HUES6 (cell line): ENCODE measurements around the gene JPH3.

Experiments
- H3K27ac ChIP-seq: 2 replicates; pipeline ENCODE4 v1.7.0; 2013; ENCODE audit warnings: low read depth, mild to moderate bottlenecking, low read length, inconsistent platforms
- H3K27me3 ChIP-seq: 2 replicates; pipeline ENCODE4 v1.6.1; 2013; ENCODE audit warnings: low read length; ENCODE audit not compliant: control insufficient read depth, insufficient read depth
- H3K36me3 ChIP-seq: 2 replicates; pipeline ENCODE4 v1.6.1; 2013; ENCODE audit warnings: low read length; ENCODE audit not compliant: control insufficient read depth, insufficient read depth
- H3K4me1 ChIP-seq: 2 replicates; pipeline ENCODE4 v1.6.1; 2013; ENCODE audit warnings: low read length; ENCODE audit not compliant: control insufficient read depth, insufficient read depth
- H3K4me3 ChIP-seq: 2 replicates; pipeline ENCODE4 v1.5.1; 2013; ENCODE audit warnings: low read depth, low read length
- H3K9ac ChIP-seq: one replicate; pipeline ENCODE4 v1.6.1; 2013; ENCODE audit warnings: mild to moderate bottlenecking, low read length
- H3K9me3 ChIP-seq: 2 replicates; pipeline ENCODE4 v1.6.1; 2013; ENCODE audit warnings: low read depth, low read length; ENCODE audit not compliant: control insufficient read depth, insufficient read depth

Gene JPH3

GRCh38 chr16:87642491-87642890 is 40.2 kb downstream of the JPH3 start:
- H3K36me3 ChIP-seq, result peaks cover 11% of the 10 kb centered on the region
- H3K27me3 ChIP-seq, result no peaks in the 10 kb centered on the region

DNA sequence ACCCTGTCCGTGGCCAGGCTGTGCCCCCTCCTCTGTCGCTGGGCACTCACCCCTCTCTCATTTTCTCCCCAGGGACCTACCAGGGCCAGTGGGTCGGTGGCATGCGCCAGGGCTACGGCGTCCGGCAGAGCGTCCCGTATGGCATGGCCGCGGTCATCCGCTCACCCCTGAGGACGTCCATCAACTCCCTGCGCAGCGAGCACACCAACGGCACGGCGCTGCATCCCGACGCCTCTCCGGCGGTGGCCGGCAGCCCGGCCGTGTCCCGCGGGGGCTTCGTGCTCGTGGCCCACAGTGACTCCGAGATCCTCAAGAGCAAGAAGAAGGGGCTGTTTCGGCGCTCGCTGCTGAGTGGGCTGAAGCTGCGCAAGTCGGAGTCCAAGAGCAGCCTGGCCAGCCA is 41.9 kb downstream of the JPH3 start:
- no peak overlapping the region for H3K27ac ChIP-seq
- no peaks in the 10 kb centered on the region for H3K4me1 ChIP-seq
- no peaks in the 10 kb centered on the region for H3K9me3 ChIP-seq
- no peaks in the 10 kb centered on the region for H3K27me3 ChIP-seq
- H3K9ac ChIP-seq, result no peak overlapping the region
- H3K36me3 ChIP-seq, result peaks cover 11% of the 10 kb centered on the region
- no peak overlapping the region for H3K4me3 ChIP-seq

More at GRCh38 chr16:87642491-87642890, 40.2 kb downstream of the JPH3 start:
- Histone ChIP-seq H3K27ac (no peak overlapping the region), H3K4me1 (no peaks in the 10 kb centered on the region), H3K4me3 (no peak overlapping the region), H3K9ac (no peak overlapping the region), H3K9me3 (no peaks in the 10 kb centered on the region)

GRCh38 chr16:87644596-87644995 is 42.3 kb downstream of the JPH3 start:
- Histone ChIP-seq H3K4me3 (no peak overlapping the region), H3K9ac (no peak overlapping the region), H3K9me3 (no peaks in the 10 kb centered on the region), H3K27ac (no peak overlapping the region), H3K36me3 (peaks cover 11% of the 10 kb centered on the region), H3K4me1 (no peaks in the 10 kb centered on the region), H3K27me3 (no peaks in the 10 kb centered on the region)

GRCh38 chr16:87645802-87646201 is 43.5 kb downstream of the JPH3 start:
- Histone ChIP-seq H3K9ac (no peak overlapping the region), H3K27ac (no peak overlapping the region), H3K4me1 (no peaks in the 10 kb centered on the region), H3K36me3 (peaks cover 11% of the 10 kb centered on the region), H3K4me3 (no peak overlapping the region), H3K9me3 (no peaks in the 10 kb centered on the region), H3K27me3 (no peaks in the 10 kb centered on the region)

- no peaks in the 10 kb centered on the region for H3K27me3 ChIP-seq
- H3K9me3 ChIP-seq, result no peaks in the 10 kb centered on the region
- no peak overlapping the region for H3K4me3 ChIP-seq
- H3K9ac ChIP-seq, result no peak overlapping the region
- H3K4me1 ChIP-seq, result no peaks in the 10 kb centered on the region
- H3K27ac ChIP-seq, result no peak overlapping the region
- H3K36me3 ChIP-seq, result peaks cover 11% of the 10 kb centered on the region
Observed at GRCh38 chr16:87647431-87648185, 45.3 kb downstream of the JPH3 start.

DNA sequence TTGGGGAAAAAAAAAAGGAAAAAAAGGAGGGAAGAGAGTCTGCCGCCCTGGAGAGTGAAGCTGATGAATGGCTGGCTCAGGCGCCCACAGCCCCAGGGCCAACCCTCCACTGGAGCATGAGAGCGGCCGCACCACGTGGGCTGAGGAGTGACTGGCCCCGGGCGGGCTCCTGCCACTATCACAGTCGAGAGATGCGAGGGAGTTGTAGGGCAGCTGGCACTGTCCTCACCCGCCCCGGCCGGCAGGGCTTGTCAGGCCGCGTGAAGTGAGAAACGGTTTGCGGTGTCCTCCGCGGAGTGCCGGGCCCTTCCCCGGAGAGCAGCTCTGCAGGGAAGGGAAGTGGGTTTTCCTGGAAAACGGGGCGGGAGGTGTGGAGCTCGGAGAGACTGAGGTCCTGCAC is 45.9 kb downstream of the JPH3 start:
- no peaks in the 10 kb centered on the region for H3K27me3 ChIP-seq

DNA sequence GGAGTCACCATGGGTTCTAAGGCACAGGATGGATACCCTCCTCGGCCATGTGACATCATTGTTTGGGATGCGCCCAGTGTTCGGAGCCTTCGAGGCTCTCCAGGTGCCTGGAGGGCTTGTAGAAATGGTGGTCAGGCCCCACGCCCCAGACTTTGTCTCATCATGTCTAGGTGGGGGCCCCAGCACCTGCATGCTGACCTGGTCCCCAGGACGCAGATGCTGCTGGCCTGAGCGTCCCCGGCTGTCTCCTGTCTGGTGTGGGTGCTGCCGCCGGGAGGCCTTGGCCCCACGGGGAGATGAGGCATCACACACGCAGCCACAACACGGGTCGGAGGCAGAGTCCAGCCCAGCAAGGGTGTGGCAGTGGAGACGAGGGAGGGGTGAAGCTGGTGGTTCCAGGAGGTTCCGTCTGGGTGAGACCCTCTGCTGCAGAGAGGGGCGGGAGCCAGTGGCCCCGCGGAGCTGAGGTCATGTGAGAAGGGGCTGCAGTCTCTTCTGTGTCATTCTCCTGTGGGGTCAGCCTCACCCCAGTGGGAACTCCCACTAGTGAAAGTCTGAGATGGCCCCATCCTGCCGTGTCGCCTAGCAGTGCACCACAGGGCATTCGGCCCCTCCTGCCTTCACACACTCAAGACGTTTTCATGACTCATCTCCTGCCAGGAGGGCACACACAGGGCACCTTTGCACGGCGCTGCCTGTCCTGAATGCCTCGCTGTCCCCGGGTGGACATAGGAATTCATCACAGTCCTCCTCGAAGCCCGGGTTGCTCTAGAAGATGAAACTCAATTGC is 46.6 kb downstream of the JPH3 start:
- Histone ChIP-seq H3K9me3 (no peaks in the 10 kb centered on the region), H3K27me3 (no peaks in the 10 kb centered on the region), H3K4me3 (no peak overlapping the region), H3K27ac (no peak overlapping the region), H3K4me1 (no peaks in the 10 kb centered on the region; the same call in 1 of the 2 replicates), H3K9ac (peak overlapping the region; percentile 18), H3K36me3 (peaks cover 11% of the 10 kb centered on the region)

More for the DNA sequence above, 45.9 kb downstream of the JPH3 start:
- Histone ChIP-seq H3K27ac (no peak overlapping the region), H3K4me3 (no peak overlapping the region), H3K9ac (no peak overlapping the region), H3K9me3 (no peaks in the 10 kb centered on the region), H3K36me3 (peaks cover 11% of the 10 kb centered on the region), H3K4me1 (no peaks in the 10 kb centered on the region; the same call in 1 of the 2 replicates)

DNA sequence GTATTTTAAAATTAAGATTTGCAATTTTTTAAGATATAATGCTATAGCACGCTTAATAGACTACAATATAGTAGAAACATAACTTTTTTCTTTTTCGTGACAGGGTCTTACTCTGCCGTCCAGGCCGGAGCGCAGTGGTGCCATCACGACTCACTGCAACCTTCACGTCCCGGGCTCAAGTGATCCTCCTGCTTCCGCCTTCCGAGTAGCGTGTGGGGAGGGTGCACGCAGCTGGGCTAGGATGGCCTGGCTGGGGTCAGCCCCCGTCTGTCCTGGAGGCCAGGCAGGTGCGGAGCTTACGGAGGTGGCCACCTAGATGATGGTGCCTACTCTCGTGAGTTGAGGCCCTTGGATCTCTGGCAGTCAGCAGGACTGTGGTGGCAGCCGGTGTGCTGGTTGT is 50.1 kb downstream of the JPH3 start:
- H3K36me3 ChIP-seq, result no peaks in the 10 kb centered on the region; the same call in 1 of the 2 replicates
- peaks cover 6% of the 10 kb centered on the region; the same call in 1 of the 2 replicates for H3K4me1 ChIP-seq
- no peak overlapping the region for H3K27ac ChIP-seq
- H3K27me3 ChIP-seq, result no peaks in the 10 kb centered on the region
- H3K9ac ChIP-seq, result no peak overlapping the region
- H3K9me3 ChIP-seq, result no peaks in the 10 kb centered on the region
- H3K4me3 ChIP-seq, result no peak overlapping the region

- H3K36me3 ChIP-seq, result no peaks in the 10 kb centered on the region; the same call in 1 of the 2 replicates
- no peaks in the 10 kb centered on the region for H3K27me3 ChIP-seq
- no peak overlapping the region for H3K4me3 ChIP-seq
- H3K9ac ChIP-seq, result no peak overlapping the region
- H3K4me1 ChIP-seq, result peaks cover 7% of the 10 kb centered on the region; the same call in 1 of the 2 replicates
- no peaks in the 10 kb centered on the region for H3K9me3 ChIP-seq
- H3K27ac ChIP-seq, result no peak overlapping the region
Observed at GRCh38 chr16:87652799-87653198, 50.5 kb downstream of the JPH3 start.

DNA sequence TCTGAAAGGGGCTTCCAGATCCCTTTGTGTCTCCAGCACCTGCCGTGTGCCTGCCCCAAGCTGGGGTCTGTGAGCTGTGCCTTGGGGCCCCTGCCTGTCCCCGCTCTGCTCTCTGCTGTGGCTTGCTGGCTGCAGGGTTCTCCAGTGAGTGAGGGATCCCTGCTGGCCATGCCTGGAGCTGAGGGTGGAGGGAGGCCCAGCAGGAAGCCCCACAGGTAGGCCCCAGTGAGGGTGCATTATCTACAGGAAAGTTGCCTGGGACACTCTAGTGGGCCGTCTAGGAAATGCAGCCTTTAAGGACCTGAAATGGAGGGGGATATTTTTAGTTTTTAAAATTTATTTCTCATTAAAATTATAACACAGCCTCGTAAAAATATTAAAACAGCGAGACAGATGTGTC is 50.9 kb downstream of the JPH3 start:
- no peak overlapping the region for H3K9ac ChIP-seq
- H3K27me3 ChIP-seq, result no peaks in the 10 kb centered on the region
- H3K27ac ChIP-seq, result no peak overlapping the region
- H3K9me3 ChIP-seq, result no peaks in the 10 kb centered on the region
- no peaks in the 10 kb centered on the region; the same call in 1 of the 2 replicates for H3K36me3 ChIP-seq
- peaks cover 11% of the 10 kb centered on the region for H3K4me1 ChIP-seq
- no peak overlapping the region for H3K4me3 ChIP-seq

- Histone ChIP-seq H3K27me3 (no peaks in the 10 kb centered on the region), H3K4me1 (peaks cover 18% of the 10 kb centered on the region), H3K36me3 (no peaks in the 10 kb centered on the region; the same call in 1 of the 2 replicates), H3K4me3 (no peak overlapping the region), H3K9ac (no peak overlapping the region), H3K27ac (no peak overlapping the region), H3K9me3 (no peaks in the 10 kb centered on the region)
Observed at GRCh38 chr16:87654826-87655225, 52.5 kb downstream of the JPH3 start.
